H1 (cell line): ENCODE measurements around the gene SNX6.

Source experiments
- CTCF ChIP-seq, 3 experiments: IDR thresholded peaks; 1 replicate in 2 of 3; 2 replicates in 1 of 3; pipeline versions ENCODE4 v1.5.1 to v1.6.1; 2011; ENCODE audit warnings: low read length in 3 of 3, mild to moderate bottlenecking in 3 of 3, inconsistent platforms in 2 of 3, low read depth in 1 of 3, moderate library complexity in 1 of 3; ENCODE audit not compliant: insufficient read depth in 1 of 3; ENCODE audit errors: control extremely low read depth in 1 of 3
- EP300 ChIP-seq, 2 experiments: IDR thresholded peaks; 1 replicate in 1 of 2; 2 replicates in 1 of 2; pipeline ENCODE4 v1.6.1; 2011 to 2012; ENCODE audit warnings: low read depth in 2 of 2, low read length in 2 of 2, mild to moderate bottlenecking in 2 of 2, borderline replicate concordance in 1 of 2, inconsistent platforms in 1 of 2, moderate library complexity in 1 of 2
- GABPA ChIP-seq: IDR thresholded peaks from 2 replicates; pipeline ENCODE4 v1.6.1; 2011; ENCODE audit warnings: mild to moderate bottlenecking, low read length, moderate library complexity, borderline replicate concordance; ENCODE audit not compliant: insufficient read depth
- HDAC6 ChIP-seq: IDR thresholded peaks from one replicate; pipeline ENCODE4 v1.7.1; 2012; ENCODE audit warnings: low read depth, mild to moderate bottlenecking, inconsistent platforms, low read length, moderate library complexity
- JUND ChIP-seq: IDR thresholded peaks from 2 replicates; pipeline ENCODE4 v1.6.1; 2011; ENCODE audit warnings: mild to moderate bottlenecking, improper control_type of control experiment, low read length
- KDM1A ChIP-seq: fragments of 200-600, 300-600 bp; sonication (generic); IDR thresholded peaks from 2 replicates; pipeline ENCODE4 v1.7.1; 2016; ENCODE audit warnings: mild to moderate bottlenecking, low read length, borderline replicate concordance
- POLR2A ChIP-seq, 2 experiments: IDR thresholded peaks; 1 replicate in 1 of 2; 2 replicates in 1 of 2; pipeline ENCODE4 v1.6.1; 2011; ENCODE audit warnings: low read depth in 2 of 2, low read length in 2 of 2, mild to moderate bottlenecking in 2 of 2; ENCODE audit errors: control extremely low read depth in 1 of 2
- POLR2AphosphoS5 ChIP-seq: IDR thresholded peaks from 2 replicates; pipeline ENCODE4 v1.6.1; 2011; ENCODE audit warnings: low read depth, low read length
- SIN3A ChIP-seq, 2 experiments: IDR thresholded peaks in 1 of 2; conservative IDR thresholded peaks in 1 of 2; 2 replicates each; pipeline ENCODE4 v1.6.1; 2011 to 2012; ENCODE audit warnings: low read length in 2 of 2, improper control_type of control experiment in 1 of 2, low read depth in 1 of 2, mild to moderate bottlenecking in 1 of 2
- SP1 ChIP-seq: IDR thresholded peaks from 2 replicates; pipeline ENCODE4 v1.6.1; 2011; ENCODE audit warnings: low read depth, low read length
- SUZ12 ChIP-seq: fragments of 200-600 bp; sonication (generic); IDR thresholded peaks from 2 replicates; pipeline ENCODE4 v1.6.1; 2012; ENCODE audit warnings: mild to moderate bottlenecking, inconsistent platforms, low read length, moderate library complexity, mixed read lengths
- USF2 ChIP-seq: IDR thresholded peaks from 2 replicates; pipeline ENCODE4 v1.6.1; 2011; ENCODE audit warnings: low read length, improper control_type of control experiment
- YY1 ChIP-seq: IDR thresholded peaks from 2 replicates; pipeline ENCODE4 v1.6.1; 2011; ENCODE audit warnings: low read depth, mild to moderate bottlenecking, low read length

DNA sequence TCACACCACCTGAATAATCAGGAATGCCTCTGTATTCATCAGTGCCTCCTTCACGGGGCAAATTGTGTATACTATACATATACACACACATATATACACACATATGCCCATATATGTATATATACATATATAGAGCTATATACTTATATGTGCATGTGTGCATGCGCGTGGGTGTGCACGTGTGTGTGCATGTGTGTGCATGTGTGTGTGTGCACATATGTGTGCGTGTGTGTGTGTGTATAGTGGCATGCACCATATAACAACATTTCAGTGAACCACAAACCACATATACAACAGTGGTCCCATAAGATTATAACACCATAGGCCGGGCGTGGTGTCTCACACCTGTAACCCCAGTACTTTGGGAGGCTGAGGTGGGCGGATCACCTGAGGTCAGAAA lies 48.8 kb upstream of the SNX6 start:
- TF ChIP-seq POLR2AphosphoS5: no peak
- no peak for TF ChIP-seq YY1
- no peak for TF ChIP-seq CTCF (IDR thresholded peaks at IDR 0.05; ENCODE audit: control extremely low read depth in 1 of 3, insufficient read depth in 1 of 3, low read depth in 1 of 3, low read length in 3 of 3)
- no peak for TF ChIP-seq JUND
- TF ChIP-seq SIN3A (conservative IDR thresholded peaks at IDR 0.05 in 1 of 2, IDR thresholded peaks at IDR 0.05 in 1 of 2; ENCODE audit: low read depth in 1 of 2, low read length in 2 of 2): no peak
- TF ChIP-seq POLR2A (IDR thresholded peaks at IDR 0.05; ENCODE audit: control extremely low read depth in 1 of 2, low read depth in 2 of 2, low read length in 2 of 2): no peak
- TF ChIP-seq KDM1A: no peak
- TF ChIP-seq SP1: no peak
- TF ChIP-seq USF2: no peak
- TF ChIP-seq SUZ12: no peak
- TF ChIP-seq HDAC6: no peak
- no peak for TF ChIP-seq GABPA
- TF ChIP-seq EP300 (IDR thresholded peaks at IDR 0.05; ENCODE audit: borderline replicate concordance in 1 of 2, low read depth in 2 of 2, low read length in 2 of 2): no peak
